Measurements from ENCODE around the gene TBX5. TPM values are rescaled to one million over a fixed set of nuclear protein-coding genes. Genes with fewer than 3 reads are reported as not detected.

Gene TBX5
- total RNA-seq, 2 experiments from 2014 or later = not detected

- no peaks in the 10 kb centered on the region for H3K9me3 Mint-ChIP-seq
- ATAC-seq (no peak), DNase-seq (no peak)
- no peak overlapping the region for H3K4me3 Mint-ChIP-seq
- TF ChIP-seq CTCF (IDR thresholded peaks at IDR 0.05) = no peak
- ChIA-PET CTCF (no interaction called here), POLR2A (no interaction called here)
- H3K36me3 Mint-ChIP-seq (ENCODE audit: low read depth) = no peaks in the 10 kb centered on the region
- peaks cover 13% of the 10 kb centered on the region for H3K4me1 Mint-ChIP-seq (ENCODE audit: low read depth)
- peaks cover 77% of the 10 kb centered on the region for H3K27me3 Mint-ChIP-seq
- H3K27ac Mint-ChIP-seq = no peak overlapping the region
- intact Hi-C loops (cut with micrococcal nuclease) = no loop called here
These were observed 7.1 kb upstream of the TBX5 start for GRCh38 chr12:114412825-114413749.

GRCh38 chr12:114412307-114412706 lies 6.4 kb upstream of the TBX5 start:
- TF ChIP-seq CTCF (IDR thresholded peaks at IDR 0.05) = no peak
- CTCF ChIA-PET = no interaction called here
- H3K4me3 Mint-ChIP-seq = no peak overlapping the region
- H3K36me3 Mint-ChIP-seq (ENCODE audit: low read depth) = no peaks in the 10 kb centered on the region
- no peaks in the 10 kb centered on the region for H3K9me3 Mint-ChIP-seq
- no peak overlapping the region for H3K27ac Mint-ChIP-seq
- POLR2A ChIA-PET = no interaction called here
- no peak for DNase-seq
- peaks cover 80% of the 10 kb centered on the region for H3K27me3 Mint-ChIP-seq
- no peak for ATAC-seq
- intact Hi-C loops (cut with micrococcal nuclease) = no loop called here
- H3K4me1 Mint-ChIP-seq (ENCODE audit: low read depth) = peaks cover 13% of the 10 kb centered on the region

- ChIA-PET POLR2A (no interaction called here), CTCF (no interaction called here)
- Mint-ChIP-seq H3K4me1 (ENCODE audit: low read depth) (peaks cover 14% of the 10 kb centered on the region), H3K27ac (no peak overlapping the region), H3K36me3 (ENCODE audit: low read depth) (no peaks in the 10 kb centered on the region), H3K9me3 (no peaks in the 10 kb centered on the region), H3K4me3 (no peak overlapping the region), H3K27me3 (peaks cover 82% of the 10 kb centered on the region)
- no peak for DNase-seq
- no peak for ATAC-seq
- TF ChIP-seq CTCF (IDR thresholded peaks at IDR 0.05) = no peak
- intact Hi-C loops (cut with micrococcal nuclease) = no loop called here
These were observed 5.3 kb upstream of the TBX5 start for GRCh38 chr12:114411071-114411837.

- H3K27me3 Mint-ChIP-seq = peaks cover 87% of the 10 kb centered on the region
- no peaks in the 10 kb centered on the region for H3K36me3 Mint-ChIP-seq (ENCODE audit: low read depth)
- intact Hi-C loops (cut with micrococcal nuclease) = loop anchor here (10.0 kb wide), 1 partner anchor 275 kb away; the partner anchor contains the start of gene TBX3
- H3K9me3 Mint-ChIP-seq = no peaks in the 10 kb centered on the region
- no peak for TF ChIP-seq CTCF (IDR thresholded peaks at IDR 0.05)
- no peak overlapping the region for H3K27ac Mint-ChIP-seq
- ATAC-seq (no peak), DNase-seq (no peak)
- POLR2A ChIA-PET = no interaction called here
- peaks cover 15% of the 10 kb centered on the region for H3K4me1 Mint-ChIP-seq (ENCODE audit: low read depth)
- CTCF ChIA-PET = no interaction called here
- no peak overlapping the region for H3K4me3 Mint-ChIP-seq
These were observed 4.1 kb upstream of the TBX5 start for GRCh38 chr12:114409852-114410600.
